CD4-positive, alpha-beta T cell treated with Interferon alpha-2 for 1 hour (primary cell): ENCODE data around the gene PRKCE.

Experiments
- DNase-seq, 2 donors: peaks; one replicate each; pipeline ENCODE4 v3.0.0-alpha.2; 2020 to 2022

PRKCE gene

GRCh38 chr2:46007412-46007811, 355.9 kb downstream of the PRKCE start:
- DNase-seq, result no peak

GRCh38 chr2:46008091-46008870, 356.8 kb downstream of the PRKCE start:
- no peak for DNase-seq

GRCh38 chr2:46009315-46009714, 357.8 kb downstream of the PRKCE start:
- no peak for DNase-seq

- no peak for DNase-seq
Observed at GRCh38 chr2:46009772-46010171, 358.3 kb downstream of the PRKCE start.

GRCh38 chr2:46010223-46010924, 358.9 kb downstream of the PRKCE start:
- no peak for DNase-seq

- DNase-seq, result peak in 1 of 2 donors; percentile 34
Observed at GRCh38 chr2:46010925-46011490, 359.5 kb downstream of the PRKCE start.

GRCh38 chr2:46012618-46013240, 361.3 kb downstream of the PRKCE start:
- no peak for DNase-seq

GRCh38 chr2:46013726-46014125, 362.3 kb downstream of the PRKCE start:
- no peak for DNase-seq

GRCh38 chr2:46014911-46015654, 363.6 kb downstream of the PRKCE start:
- no peak for DNase-seq

GRCh38 chr2:46015671-46016070, 364.2 kb downstream of the PRKCE start:
- DNase-seq, result no peak

- no peak for DNase-seq
Observed at GRCh38 chr2:46016091-46016490, 364.6 kb downstream of the PRKCE start.

GRCh38 chr2:46018773-46019591, 367.5 kb downstream of the PRKCE start:
- DNase-seq, result no peak

GRCh38 chr2:46020416-46020815, 368.9 kb downstream of the PRKCE start:
- no peak for DNase-seq

GRCh38 chr2:46023165-46023854, 371.8 kb downstream of the PRKCE start:
- no peak for DNase-seq

- DNase-seq, result no peak
Observed at GRCh38 chr2:46024146-46024779, 372.8 kb downstream of the PRKCE start.

GRCh38 chr2:46025081-46025480, 373.6 kb downstream of the PRKCE start:
- DNase-seq, result no peak

GRCh38 chr2:46025676-46026075, 374.2 kb downstream of the PRKCE start:
- DNase-seq, result no peak

- no peak for DNase-seq
Observed at GRCh38 chr2:46026431-46026830, 375.0 kb downstream of the PRKCE start.

- no peak for DNase-seq
Observed at GRCh38 chr2:46029332-46029811, 377.9 kb downstream of the PRKCE start.

- no peak for DNase-seq
Observed at GRCh38 chr2:46030330-46030729, 378.9 kb downstream of the PRKCE start.
